Stimulated activated CD8-positive, alpha-beta memory T cell treated with anti-CD3 and anti-CD28 coated beads, Interleukin-12 subunit alpha, Interleukin-12 subunit beta, amount 100 ng/mL, for 1 hour (primary cell): Measurements from ENCODE around the gene NUDT5.
A peak's percentile ranks its signal among the peaks of the same experiment; 100 is the strongest.
"Not testable (repeated sequence)": the region's sequence is repeated elsewhere in the genome, so short reads cannot be mapped to it uniquely, and the experiment has no call there.

Source experiments
- DNase-seq: peaks from one replicate; pipeline ENCODE4 v3.0.0-alpha.2; 2020; ENCODE audit warnings: low read depth

The NUDT5 gene

DNA sequence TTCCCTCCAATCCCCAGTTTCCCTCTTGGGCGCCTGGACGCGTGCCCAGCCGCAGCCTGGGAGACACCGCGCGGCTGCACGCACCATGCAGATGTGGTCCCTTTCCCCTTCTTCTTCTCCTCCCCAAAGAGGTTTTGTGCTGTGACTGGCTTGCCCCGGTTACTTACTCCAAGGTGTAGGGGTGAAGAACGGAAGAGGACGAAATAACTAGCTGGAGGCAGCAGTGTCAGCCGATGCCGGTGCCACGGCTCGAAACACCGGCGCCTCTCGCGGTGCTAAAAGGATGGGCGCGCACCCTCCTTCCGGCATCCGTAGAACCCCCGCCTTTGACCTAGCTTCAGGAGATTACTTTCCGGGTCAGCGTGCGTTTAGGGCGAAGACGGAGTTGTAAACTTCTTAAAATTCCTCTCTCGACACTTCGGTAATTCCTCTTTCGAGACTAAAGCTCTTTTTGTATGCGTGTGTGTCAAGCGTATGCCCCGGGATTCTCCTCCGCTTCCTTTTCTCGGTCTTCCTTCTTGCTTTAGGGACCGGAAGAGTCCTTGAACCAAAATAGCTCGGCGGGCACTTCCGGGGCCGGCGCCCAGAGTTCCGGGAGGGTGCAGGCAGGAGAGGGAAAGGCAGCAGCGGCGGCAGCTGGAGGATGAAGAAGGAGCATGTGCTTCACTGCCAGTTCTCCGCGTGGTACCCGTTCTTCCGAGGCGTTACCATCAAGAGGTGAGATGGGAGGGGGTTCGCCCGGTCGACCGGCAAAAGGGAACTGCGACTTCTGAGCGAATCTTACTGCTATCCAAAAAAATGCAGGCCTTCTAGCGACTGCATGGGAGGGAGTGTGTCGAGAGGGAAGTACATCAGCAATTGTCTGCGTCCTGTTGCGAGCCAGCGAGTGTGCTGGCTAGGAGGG, at the start of gene NUDT5, which contains the start of gene CDC123:
Gene NUDT5 (minus strand): TSS at position 289 of the 904 bp plus-strand sequence. CDS start 9,600 bp downstream, outside the sequence.
Gene CDC123 (plus strand): TSS at position 586 of the 904 bp plus-strand sequence. CDS start 58 bp downstream, at position 644.
- peak; percentile 69 for DNase-seq

- no peak for DNase-seq
Measured at GRCh38 chr10:12243864-12244620, 48.4 kb upstream of the NUDT5 start.

DNA sequence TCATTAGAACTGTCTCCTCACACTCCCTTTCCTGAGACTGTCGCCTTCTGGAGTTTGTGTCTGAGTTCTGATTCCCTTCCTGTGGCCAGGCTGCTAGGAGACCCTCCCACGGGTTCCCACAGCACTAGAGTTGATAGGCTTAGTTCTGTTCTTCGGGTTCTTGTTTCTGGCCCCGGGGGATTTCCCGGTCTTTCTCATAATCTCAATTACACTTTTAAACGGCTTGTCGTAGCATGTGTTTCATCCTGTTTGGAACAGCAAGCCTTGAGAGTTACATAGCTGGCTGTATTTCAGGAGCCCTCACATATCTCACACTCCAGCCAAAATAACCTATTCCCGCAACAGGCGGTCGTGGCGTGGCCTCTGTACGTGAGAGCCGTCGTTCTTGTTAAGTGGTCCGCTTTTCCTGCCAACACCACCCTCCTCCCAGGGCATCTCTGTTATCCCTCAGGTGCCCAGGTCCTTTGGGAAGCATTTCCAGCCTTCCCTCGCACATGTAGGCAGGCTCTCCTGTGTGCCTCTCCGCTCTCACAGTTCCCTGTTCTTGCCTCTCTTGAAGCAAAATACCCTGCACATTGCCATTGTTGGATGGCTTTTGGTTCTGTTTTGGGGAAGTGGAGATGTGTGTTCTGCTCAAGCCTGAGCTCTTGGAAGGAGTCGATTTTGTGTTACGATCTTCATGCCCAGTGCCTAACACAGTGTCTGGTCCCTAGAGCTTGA, 46.3 kb upstream of the NUDT5 start:
- no peak for DNase-seq

DNA sequence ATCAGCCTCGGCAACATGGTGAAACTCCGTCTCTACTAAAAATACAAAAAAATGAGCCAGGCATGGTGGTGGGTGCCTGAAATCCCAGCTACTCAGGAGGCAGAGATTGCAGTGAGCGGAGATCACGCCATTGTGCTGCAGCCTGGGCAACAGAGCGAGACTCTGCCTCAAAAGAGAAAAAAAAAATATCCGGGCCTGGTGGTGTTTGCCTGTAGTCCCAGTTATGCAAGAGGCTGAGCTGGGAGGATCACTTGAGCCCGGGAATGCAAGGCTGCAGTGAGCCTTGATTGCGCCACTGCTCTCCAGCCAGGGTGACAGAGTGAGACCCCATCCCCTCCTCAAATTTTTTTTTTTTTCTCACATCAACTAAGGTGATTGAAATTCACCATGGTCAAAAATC, 43.1 kb upstream of the NUDT5 start:
- no peak for DNase-seq

GRCh38 chr10:12237265-12238220, 41.9 kb upstream of the NUDT5 start:
- DNase-seq = no peak

GRCh38 chr10:12235796-12236195, 40.1 kb upstream of the NUDT5 start:
- no peak for DNase-seq

GRCh38 chr10:12235116-12235694, 39.5 kb upstream of the NUDT5 start:
- DNase-seq = no peak

- DNase-seq = not testable (repeated sequence)
Measured at GRCh38 chr10:12234687-12235086, 39.0 kb upstream of the NUDT5 start.

- no peak for DNase-seq
Measured at GRCh38 chr10:12228851-12229250, 33.2 kb upstream of the NUDT5 start.

DNA sequence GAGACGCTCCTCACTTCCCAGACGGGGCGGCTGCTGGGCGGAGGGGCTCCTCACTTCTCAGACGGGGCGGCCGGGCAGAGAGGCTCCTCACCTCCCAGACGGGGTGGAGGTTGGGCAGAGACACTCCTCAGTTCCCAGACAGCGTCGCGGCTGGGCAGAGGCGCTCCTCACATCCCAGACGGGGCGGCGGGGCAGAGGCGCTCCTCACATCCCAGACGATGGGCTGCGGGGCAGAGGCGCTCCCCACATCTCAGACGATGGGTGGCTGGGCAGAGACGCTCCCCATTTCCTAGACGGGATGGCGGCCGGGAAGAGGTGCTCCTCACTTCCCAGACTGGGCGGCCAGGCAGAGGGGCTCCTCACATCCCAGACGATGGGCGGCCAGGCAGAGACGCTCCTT, 30.7 kb upstream of the NUDT5 start:
- not testable (repeated sequence) for DNase-seq

- DNase-seq = no peak
Measured at GRCh38 chr10:12225444-12225843, 29.8 kb upstream of the NUDT5 start.

DNA sequence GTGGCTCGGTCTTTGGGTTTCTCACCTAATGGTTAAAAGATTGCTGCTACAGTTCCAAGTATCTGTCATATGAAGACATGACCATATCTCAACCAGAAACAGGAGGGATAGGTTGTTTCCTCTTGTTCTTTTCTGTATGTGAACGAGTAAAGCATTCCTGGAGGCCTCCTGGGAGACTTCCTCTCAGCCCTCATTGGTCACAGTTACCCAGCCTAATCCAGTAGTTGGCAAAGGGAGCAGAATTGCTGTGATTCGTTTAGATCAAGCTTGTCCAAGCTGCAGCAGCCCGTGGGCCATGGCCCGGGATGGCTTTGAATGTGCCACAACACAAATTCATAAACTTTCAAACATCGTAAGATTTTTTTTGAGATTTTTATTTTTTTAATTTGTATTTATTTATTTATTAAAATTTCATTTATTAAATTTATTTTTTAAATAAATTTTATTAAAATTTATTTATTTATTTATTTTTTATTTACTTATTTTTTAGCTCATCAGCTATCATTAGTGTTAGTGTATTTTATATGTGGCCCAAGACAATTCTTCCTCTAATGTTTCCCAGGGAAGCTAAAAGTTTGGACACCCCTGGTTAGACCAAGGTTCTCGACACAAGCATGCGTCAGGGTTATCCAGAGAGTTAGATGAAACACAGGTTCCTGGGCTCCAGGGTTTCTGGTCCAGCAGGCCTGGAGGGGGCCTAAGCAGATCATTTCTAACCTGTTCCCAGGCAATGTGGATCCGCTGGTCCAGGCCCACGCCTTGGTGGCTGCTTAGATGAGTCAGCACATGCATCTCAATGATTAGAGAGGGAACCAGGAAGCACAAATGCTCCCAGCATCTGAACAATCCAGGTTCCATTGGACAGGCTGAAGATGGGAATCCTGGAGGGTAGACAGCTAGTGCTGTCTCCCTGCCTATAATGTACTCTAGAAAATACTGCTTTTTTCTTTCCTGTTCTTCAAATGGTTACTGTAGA, 25.9 kb upstream of the NUDT5 start:
- no peak for DNase-seq

- no peak for DNase-seq
Measured at GRCh38 chr10:12218991-12219390, 23.3 kb upstream of the NUDT5 start.

- DNase-seq = no peak
Measured at GRCh38 chr10:12214763-12215218, 19.1 kb upstream of the NUDT5 start.

DNA sequence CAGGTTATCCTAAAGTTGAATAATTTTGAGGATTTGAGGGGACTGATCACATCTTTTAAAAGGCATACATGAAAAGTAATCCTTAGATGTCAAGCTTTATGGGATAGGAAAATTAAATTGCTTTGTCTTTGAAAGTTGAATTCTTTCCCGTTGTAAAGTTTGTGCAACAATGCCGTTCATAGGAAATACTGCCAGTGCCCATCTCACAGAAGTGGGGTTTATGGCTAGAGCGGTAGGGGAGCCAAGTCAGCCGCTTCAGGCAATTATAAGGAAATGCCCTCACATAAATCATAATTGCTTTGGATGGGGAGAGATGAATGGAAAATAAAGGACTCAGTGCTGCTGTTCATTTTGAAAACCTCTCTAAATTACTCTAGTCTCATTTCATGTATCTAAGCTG, 18.4 kb upstream of the NUDT5 start:
- DNase-seq = no peak

GRCh38 chr10:12213621-12214020, 17.9 kb upstream of the NUDT5 start:
- no peak for DNase-seq

- DNase-seq = no peak
Measured at GRCh38 chr10:12212454-12212853, 16.8 kb upstream of the NUDT5 start.

DNA sequence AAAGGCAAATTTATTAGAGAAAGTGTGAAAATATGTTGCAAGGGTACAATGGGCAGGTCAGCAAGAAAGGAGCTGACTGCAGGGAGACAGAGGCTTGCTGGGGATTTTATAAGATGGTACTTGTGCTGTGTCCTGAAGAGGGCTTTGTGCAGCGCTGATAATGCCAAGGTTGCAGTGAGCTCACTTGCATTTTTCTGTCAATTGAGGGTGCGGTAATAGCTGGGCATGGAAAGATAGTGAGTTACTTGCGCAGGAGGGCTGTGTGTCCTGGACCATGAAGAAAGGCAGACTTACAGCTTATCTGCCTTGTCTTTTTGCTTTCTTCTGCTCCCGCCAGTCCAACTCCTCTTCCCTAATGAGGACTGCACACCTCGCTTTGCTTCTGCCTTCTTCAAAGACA, 12.8 kb upstream of the NUDT5 start:
- DNase-seq = no peak

- no peak for DNase-seq
Measured at GRCh38 chr10:12207114-12207513, 11.4 kb upstream of the NUDT5 start.
